GM18951 (cell line): ENCODE results near the gene TRIM7.
"Not testable (repeated sequence)": the region's sequence is repeated elsewhere in the genome, so short reads cannot be mapped to it uniquely, and the experiment has no call there.

ENCODE experiments used
- POLR2A ChIP-seq: IDR thresholded peaks from 4 replicates; pipeline ENCODE4 v1.6.1; 2011; ENCODE audit warnings: mild to moderate bottlenecking; ENCODE audit not compliant: insufficient read length, insufficient read depth; ENCODE audit errors: extremely low read depth
- in situ Hi-C: fragments of 300-500 bp; cut with MboI; formaldehyde crosslinking; loops from one replicate; pipeline ENCODE4 v1.12.0; 2022; ENCODE audit warnings: low sequenced_read_pairs, mixed read lengths, inconsistent platforms; ENCODE audit not compliant: unreplicated experiment

Gene TRIM7

DNA sequence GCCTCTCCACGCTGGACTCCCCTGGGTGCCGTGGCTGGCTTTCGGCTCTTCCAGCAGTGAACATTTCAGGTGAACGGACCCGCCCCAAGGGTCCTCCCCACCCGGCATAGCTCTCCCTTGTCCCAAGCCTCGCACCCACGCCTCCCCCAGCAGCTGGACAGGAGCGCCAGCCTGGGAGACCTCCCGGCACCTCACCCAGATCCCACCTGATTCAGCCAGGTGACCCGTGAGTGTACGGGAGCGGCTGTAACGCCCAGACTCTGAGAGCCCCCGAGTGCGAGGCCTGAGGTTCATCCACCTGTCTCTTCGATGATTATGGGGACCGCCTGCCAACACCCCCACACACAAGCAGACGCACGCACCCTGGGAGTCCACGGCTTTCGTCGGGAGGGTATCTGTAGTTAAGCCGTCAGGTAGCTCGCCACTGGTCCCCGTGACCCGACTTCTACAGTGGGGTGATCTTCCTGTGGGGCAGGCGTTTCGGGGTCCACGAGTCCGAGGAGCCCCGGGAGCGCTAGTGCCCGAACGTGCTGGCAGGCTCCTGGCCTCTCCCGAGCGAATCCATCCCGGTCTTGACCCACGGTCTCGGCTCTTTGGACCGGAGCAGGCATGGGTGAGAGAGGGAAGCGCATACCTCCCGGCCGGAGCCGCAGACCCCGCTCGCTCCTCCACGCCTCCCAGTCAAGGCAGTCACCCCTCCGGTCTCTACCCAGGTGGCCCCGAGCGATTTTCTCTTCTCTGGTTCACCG is 14.9 kb downstream of the TRIM7 start:
- in situ Hi-C loops = no loop called here
- TF ChIP-seq POLR2A = no peak

DNA sequence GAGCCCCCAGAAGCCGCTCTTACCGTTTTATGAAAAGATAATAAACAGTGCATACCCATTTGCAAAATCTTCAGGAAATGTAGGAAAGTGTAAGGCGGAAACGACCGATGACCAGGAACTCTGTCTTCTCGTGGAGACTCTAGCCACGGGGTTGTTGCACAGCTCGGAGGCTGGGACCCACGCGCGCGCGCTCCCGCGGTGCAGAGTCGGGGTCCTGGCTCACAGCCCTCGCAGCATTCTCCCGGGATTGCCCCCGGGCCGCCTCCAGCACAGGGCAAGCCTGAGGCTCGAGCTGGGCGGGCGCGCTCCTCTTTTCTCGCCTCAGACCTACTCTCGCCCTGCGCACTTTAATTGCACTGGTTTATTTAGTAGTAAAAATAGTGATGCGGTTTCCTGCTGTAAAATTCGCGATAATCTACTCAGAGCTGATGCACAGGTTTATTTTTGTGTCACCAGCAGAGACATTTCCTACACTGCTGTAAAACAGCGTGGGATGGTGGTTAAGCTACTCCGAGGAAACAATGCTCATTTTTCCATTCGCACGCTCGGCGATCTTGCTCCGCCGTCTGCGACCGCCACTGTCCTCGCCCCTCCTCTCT is 15.5 kb downstream of the TRIM7 start:
- in situ Hi-C loops = no loop called here
- TF ChIP-seq POLR2A = no peak

DNA sequence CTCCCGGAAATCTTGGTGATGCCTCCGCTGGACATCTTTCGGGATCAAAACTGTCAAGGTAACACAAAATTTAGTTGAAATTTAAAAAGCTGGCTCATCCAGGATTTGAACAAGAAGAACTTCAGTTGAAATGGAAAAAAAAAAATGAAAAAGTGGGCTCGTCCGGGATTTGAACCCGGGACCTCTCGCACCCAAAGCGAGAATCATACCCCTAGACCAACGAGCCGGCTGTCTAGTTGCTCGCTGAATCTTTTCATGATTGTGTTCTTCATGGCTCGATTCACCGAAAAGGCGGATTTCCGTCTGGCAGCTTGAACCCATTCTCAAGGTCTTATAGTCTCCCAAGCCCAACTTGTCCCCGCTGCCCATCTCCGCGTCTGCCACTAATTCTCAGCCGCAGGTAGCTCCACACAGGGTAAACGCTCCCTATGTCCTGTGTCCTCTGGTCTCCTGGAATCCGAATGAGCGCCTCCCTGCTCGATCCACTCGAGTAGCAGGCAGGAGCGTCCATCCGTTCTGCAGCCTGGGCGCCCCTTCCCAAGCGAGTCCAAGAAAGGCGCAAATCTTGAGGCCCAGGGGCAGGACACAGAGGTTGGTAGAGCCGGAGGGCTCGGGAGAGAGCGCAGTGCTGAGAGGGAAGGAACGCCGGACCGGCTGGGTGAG is 16.2 kb downstream of the TRIM7 start:
- in situ Hi-C loops = no loop called here
- no peak for TF ChIP-seq POLR2A

DNA sequence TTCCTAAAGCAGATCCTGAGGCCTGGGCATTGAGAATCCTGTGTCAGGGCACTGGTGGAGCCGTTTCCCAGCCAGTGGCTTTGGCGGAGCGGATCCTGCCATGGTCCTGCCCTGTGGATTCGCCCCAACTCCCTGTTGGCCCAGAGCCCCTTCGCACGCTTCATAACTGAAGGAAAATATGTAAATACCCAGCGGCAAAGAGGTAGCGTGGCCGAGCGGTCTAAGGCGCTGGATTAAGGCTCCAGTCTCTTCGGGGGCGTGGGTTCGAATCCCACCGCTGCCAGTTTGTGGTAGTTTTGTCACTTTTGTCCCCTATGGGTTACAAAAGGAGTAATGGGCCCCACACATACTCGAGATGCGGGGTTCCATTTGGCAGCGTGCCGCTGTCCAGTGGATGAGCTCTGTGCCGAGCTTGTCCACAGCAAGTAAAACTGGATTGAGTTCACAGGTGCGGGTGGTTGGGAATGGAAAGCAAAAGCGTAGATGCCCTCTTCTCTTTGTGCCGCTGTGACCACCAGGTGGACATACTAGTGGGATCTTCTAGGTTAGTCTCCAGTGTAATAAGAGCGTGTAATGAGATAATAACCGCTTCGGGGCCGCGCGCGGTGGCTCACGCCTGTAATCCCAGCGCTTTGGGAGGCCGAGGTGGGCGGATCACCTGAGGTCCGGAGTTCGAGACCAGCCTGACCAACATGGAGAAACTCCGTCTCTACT is 17.3 kb downstream of the TRIM7 start:
- in situ Hi-C loops = no loop called here
- TF ChIP-seq POLR2A = no peak

DNA sequence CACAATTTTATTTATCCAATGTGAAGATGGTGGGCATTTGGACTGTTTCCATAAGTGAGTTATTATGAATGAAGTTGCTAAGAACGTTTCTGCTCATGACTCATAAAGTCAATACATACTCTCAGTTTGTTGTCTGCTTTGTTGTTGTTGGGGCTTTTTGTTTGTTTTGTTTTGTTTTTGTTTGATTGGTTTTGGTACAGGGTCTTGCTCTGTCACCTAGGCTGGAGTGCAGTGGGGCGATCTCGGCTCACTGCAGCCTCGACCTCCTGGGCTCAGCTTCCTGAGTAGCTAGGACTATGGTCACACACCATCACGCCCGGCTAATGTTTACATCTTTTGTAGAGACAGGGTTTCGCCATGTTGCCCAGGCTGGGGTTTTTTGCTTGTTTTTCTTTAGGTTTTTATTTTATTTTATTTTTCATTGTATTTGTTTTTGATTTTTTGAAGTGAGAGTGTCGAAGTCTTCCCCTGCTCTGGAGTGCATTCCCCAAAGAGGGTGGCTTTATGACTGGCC is 18.0 kb downstream of the TRIM7 start:
- in situ Hi-C loops = no loop called here
- TF ChIP-seq POLR2A = no peak

DNA sequence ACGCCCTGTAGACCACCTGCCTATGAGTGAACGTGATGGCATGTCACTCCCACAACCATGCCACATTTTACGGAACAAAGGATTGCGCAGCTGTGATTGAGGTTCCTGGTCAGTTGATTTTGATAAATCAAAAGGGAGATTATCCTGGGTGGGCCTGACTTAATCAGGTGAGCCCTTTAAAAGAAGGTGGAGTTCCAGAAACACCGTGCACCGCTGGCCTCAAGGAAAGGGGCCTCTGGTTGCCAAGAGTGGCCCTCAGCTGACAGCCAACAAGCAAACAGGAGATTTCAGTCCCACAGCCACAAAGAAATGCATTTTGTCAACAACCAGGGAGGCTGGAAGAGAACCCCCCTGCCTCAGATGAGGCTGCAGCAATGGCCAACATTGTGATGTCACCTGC is 19.0 kb downstream of the TRIM7 start:
- TF ChIP-seq POLR2A = no peak
- in situ Hi-C loops = no loop called here

DNA sequence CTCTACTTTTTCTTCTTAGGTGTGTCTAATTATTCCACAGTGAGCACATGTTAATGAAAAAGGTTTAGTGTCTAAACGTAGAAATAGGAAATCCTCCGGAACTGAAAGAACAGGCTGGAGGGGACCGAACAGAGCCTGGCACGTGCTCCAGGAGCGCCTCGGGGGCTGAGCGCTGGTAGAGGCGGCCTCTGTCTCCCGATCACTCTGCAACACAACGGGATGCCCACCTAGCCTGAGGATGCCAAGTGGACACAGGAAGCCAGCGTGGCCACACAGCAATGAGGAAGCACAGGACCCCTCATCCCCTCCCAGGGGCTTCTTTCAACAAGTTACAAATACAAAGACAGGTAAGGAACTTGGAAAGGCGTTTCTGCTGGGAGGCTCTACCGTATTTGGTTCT is 19.4 kb downstream of the TRIM7 start:
- no peak for TF ChIP-seq POLR2A
- in situ Hi-C loops = no loop called here

DNA sequence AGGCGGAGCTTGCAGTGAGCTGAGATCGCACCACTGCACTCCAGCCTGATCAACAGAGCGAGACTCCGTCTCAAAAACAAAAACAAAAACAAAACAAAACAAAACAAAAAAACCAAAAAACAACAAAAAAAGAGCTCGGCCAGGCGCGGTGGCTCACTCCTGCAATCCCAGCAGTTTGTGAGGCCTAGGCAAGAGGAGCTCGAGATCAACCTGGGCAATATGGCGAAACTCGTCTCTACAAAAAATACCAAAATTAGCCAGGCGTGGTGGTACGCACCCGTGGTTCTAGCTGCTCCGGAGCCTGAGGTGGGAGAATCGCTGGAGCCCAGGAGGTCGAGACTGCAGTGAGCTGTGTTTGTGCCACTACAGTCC is 20.2 kb downstream of the TRIM7 start:
- in situ Hi-C loops = no loop called here
- TF ChIP-seq POLR2A = no peak

DNA sequence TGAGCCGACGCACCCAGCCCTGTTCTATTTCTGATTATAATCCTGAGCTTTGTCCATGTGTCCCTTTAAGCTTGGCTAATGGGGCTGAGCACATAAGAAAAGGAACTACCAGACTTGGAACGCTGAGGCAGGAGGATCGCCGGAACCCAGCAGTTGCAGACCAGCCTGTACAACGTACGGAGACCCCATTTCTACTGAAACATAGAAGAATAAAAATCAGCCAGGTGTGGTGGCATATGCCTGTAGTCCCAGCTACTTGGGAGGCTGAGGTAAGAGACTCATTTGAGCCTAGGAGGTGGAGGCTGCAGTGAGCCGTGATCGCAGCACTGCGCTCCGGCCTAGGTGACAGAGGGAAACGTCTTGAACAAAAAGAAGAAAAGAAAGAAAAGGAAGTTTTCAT is 22.3 kb downstream of the TRIM7 start:
- TF ChIP-seq POLR2A = no peak
- in situ Hi-C loops = no loop called here

DNA sequence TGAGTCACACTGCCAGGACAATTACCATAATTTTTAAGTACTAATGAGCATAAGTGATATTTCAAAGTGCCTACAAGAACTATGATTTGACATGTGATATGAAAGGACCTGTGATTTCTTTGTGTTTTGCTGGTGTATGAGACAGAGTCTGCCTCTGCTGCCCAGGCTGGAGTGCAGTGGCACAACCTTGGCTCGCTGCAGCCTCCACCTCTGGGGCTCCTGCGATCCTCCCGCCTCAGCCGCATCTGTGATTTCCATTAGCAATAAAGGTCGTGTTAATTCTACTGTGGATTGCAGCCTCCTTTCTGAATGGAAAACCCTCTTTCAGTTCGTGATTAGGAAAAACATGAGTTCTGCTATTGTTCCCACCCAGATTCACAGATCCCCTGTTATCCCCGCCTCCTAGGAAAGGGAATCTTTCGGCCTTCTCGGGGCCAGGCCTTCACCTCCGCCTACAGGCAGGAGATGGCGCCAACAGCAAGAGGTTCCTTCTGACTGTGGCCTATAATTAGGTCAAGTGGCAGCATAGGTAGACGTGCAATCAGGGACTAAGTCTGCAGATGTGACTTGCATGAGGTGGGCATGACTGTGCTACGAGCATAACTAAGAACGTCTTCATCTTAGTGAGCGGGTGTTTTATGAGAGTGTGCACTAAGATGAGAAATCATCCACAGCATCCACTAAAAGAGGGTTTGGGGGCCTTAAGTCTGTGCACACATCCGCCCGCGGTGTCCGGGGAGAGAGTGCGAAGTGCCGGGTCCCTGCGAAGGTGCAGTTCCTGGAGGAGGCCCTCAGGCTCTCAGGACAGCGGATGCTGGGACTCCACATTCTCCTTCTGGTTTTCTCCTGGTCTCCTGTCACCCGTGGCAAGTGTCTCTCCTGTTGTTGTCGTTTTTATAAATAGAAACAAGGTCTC is 23.1 kb downstream of the TRIM7 start:
- in situ Hi-C loops = no loop called here
- no peak for TF ChIP-seq POLR2A

DNA sequence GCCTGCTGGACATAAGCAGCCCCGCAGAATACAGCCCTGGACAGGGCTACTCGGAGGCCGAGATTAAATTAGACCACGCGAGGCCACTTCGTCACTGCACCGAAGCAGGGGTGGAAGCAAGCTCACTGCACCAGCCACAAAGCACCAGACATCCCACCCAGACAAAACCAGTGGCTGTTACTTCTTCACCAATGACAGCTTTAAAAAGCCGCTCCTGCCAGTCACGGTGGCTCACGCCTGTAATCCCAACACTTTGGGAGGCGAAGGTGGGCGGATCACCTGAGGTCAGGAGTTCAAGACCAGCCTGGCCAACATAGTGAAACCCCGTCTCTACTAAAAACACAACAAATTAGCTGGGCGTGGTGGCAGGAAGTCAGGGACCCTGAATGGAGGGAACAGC is 27.4 kb downstream of the TRIM7 start:
- in situ Hi-C loops = not testable (repeated sequence)

DNA sequence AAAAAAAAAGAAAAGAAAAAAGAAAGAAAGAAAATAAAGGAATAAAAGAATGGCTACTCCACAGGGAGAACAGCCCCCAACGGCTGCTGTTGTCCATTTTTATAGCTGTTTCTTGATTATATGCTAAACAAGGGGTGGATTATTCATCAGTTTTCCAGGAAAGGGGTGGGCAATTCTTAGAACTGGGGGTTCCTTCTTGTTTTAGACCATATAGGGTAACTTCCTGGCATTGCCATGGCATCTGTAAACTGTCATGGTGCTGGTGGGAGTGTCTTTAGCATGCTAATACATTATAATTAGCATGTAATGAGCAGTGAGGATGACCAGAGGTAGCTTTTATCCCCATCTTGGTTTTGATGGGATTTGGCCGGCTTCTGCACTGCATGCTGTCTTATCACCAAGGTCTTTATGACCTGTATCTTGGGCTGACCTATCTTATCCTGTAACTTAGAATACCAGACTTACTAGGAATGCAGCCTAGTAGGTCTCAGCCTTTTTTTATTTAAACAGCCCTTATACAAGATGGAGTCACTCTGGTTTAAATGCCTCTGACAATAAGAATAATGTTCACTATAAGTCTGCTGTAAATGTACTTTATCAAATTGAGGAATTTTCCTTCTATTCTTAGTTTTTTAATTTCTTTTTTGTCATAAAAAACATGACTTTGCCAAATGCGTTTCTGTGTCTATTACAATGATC is 28.6 kb downstream of the TRIM7 start:
- no peak for TF ChIP-seq POLR2A
- in situ Hi-C loops = no loop called here
